Transverse colon (tissue), 3 donors: ENCODE measurements around the gene DDX51.

Experiments used
- POLR2A ChIP-seq: fragments of 450-650 bp; IDR thresholded peaks from one replicate; pipeline ENCODE4 v1.6.1; 2016; ENCODE audit warnings: antibody characterized with exemption, mild to moderate bottlenecking, moderate library complexity
- TF ChIP-seq, protein P1 (sequence below), 5 experiments: fragments of 200-600 bp in 3 of 5; fragments of 450-650 bp in 2 of 5; sonication (generic) in 3 of 5; IDR thresholded peaks; 1 replicate in 2 of 5; 2 replicates in 3 of 5; pipeline ENCODE4 v1.5.1; 2016 to 2017; ENCODE audit warnings: antibody characterized with exemption in 5 of 5, inconsistent platforms in 3 of 5, mild to moderate bottlenecking in 2 of 5, moderate library complexity in 1 of 5

DNA sequence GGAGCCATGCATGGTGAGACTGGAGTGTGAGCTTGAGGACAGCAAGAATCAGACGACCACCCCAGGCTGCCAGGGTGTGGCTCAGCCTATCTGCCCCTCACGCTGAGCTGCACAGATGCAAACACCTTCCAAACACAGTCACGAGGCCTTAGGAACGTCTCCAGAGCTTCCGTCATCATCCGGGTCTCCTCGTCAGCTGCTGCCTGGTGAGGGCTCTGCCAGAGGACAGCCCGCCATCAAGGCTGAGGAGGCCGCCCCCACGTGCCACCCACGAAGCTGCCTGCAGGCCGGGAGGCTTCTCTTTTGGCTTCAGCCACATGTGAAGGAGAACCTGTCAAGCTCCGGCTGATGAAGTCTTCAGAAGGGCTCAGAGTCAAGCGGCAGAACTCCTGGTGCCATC, 13.4 kb downstream of the DDX51 start:
- TF ChIP-seq, protein P1, sequence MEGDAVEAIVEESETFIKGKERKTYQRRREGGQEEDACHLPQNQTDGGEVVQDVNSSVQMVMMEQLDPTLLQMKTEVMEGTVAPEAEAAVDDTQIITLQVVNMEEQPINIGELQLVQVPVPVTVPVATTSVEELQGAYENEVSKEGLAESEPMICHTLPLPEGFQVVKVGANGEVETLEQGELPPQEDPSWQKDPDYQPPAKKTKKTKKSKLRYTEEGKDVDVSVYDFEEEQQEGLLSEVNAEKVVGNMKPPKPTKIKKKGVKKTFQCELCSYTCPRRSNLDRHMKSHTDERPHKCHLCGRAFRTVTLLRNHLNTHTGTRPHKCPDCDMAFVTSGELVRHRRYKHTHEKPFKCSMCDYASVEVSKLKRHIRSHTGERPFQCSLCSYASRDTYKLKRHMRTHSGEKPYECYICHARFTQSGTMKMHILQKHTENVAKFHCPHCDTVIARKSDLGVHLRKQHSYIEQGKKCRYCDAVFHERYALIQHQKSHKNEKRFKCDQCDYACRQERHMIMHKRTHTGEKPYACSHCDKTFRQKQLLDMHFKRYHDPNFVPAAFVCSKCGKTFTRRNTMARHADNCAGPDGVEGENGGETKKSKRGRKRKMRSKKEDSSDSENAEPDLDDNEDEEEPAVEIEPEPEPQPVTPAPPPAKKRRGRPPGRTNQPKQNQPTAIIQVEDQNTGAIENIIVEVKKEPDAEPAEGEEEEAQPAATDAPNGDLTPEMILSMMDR (IDR thresholded peaks at IDR 0.05), result no peak
- TF ChIP-seq POLR2A, result no peak
